A673 (cell line): ENCODE data around the gene USP48. TPM values are rescaled to one million over a fixed set of nuclear protein-coding genes. Genes with fewer than 3 reads are reported as not detected.

Experiments used
- BruUV-seq: library from RNA; stranded (reverse); fragments of 400-500 nt; replicated peaks from 2 replicates; lab custom pipeline; 2021; lab: Mats Ljungman, UMichigan
- CTCF ChIA-PET: fragments of 300-600 bp; sonication (Branson Sonifier 250); formaldehyde crosslinking; loops from one replicate; lab custom pipeline; 2022; ENCODE audit warnings: antibody characterized with exemption; lab: Charles Lee
- POLR2A ChIA-PET: fragments of 300-600 bp; sonication (Branson Sonifier 250); formaldehyde crosslinking; loops from one replicate; lab custom pipeline; 2022; ENCODE audit warnings: antibody characterized with exemption; ENCODE audit not compliant: low non-redundant PET; lab: Charles Lee
- DNase-seq: peaks from one replicate; pipeline ENCODE4 v3.0.0-alpha.2; 2015; ENCODE audit warnings: low spot score
- H3K27ac ChIP-seq: fragments of 200-600 bp; sonication (generic); 2 replicates; pipeline ENCODE4 v1.5.1; 2016; ENCODE audit warnings: mixed run types, low read depth, mild to moderate bottlenecking, mixed read lengths, antibody characterized with exemption, low read length; ENCODE audit not compliant: poor library complexity, severe bottlenecking
- H3K27me3 ChIP-seq: fragments of 200-600 bp; sonication (generic); replicated peaks from 2 replicates; pipeline ENCODE4 v1.6.1; 2017; ENCODE audit warnings: mixed run types, low read depth, mild to moderate bottlenecking, mixed read lengths, antibody characterized with exemption, low read length; ENCODE audit not compliant: insufficient read depth, poor library complexity
- H3K36me3 ChIP-seq: fragments of 200-600 bp; sonication (generic); 2 replicates; pipeline ENCODE4 v1.6.1; 2016; ENCODE audit warnings: mixed run types, mild to moderate bottlenecking, mixed read lengths, antibody characterized with exemption, low read length; ENCODE audit not compliant: insufficient read depth, poor library complexity, severe bottlenecking
- H3K4me1 ChIP-seq: fragments of 200-600 bp; sonication (generic); 2 replicates; pipeline ENCODE4 v1.6.1; 2017; ENCODE audit warnings: mixed run types, mild to moderate bottlenecking, mixed read lengths, antibody characterized with exemption, low read length; ENCODE audit not compliant: insufficient read depth, poor library complexity, severe bottlenecking
- H3K4me3 ChIP-seq: fragments of 200-600 bp; sonication (generic); 2 replicates; pipeline ENCODE4 v1.5.1; 2016; ENCODE audit warnings: low read depth, mixed run types, mild to moderate bottlenecking, mixed read lengths, low read length; ENCODE audit not compliant: poor library complexity, severe bottlenecking
- H3K9me3 ChIP-seq: fragments of 200-600 bp; sonication (generic); 2 replicates; pipeline ENCODE4 v1.6.1; 2016; ENCODE audit warnings: mixed run types, low read depth, mild to moderate bottlenecking, mixed read lengths, antibody characterized with exemption, low read length; ENCODE audit not compliant: poor library complexity, severe bottlenecking
- CTCF ChIP-seq: fragments of 300-800, 200-600 bp; sonication (generic); conservative IDR thresholded peaks from 2 replicates; pipeline ENCODE4 v1.5.1; 2017; ENCODE audit warnings: low read depth, mild to moderate bottlenecking, antibody characterized with exemption, low read length, moderate library complexity, mixed read lengths
- EZH2 ChIP-seq: fragments of 200-600 bp; sonication (generic); IDR thresholded peaks from 2 replicates; pipeline ENCODE4 v1.6.1; 2017; ENCODE audit warnings: borderline replicate concordance, low read depth, mild to moderate bottlenecking, mixed read lengths, antibody characterized with exemption, low read length; ENCODE audit not compliant: poor library complexity, severe bottlenecking
- intact Hi-C: fragments of 100-400 bp; cut with micrococcal nuclease; formaldehyde crosslinking; loops from one replicate; pipeline ENCODE4 v1.10.0; 2022; ENCODE audit not compliant: unreplicated experiment
- total RNA-seq: library from RNA; stranded (reverse); gene quantifications from 2 replicates; pipeline ENCODE4 v1.2.3, GENCODE V29; 2021

The USP48 gene
- total RNA-seq, 1 experiment from 2014 or later = 74.1 TPM

- H3K4me3 ChIP-seq = peak overlapping the region; percentile 89
- peaks cover 4% of the 10 kb centered on the region for H3K4me1 ChIP-seq
- no peaks in the 10 kb centered on the region for H3K36me3 ChIP-seq
- H3K9me3 ChIP-seq = peaks cover 6% of the 10 kb centered on the region
- TF ChIP-seq EZH2 (no peak), CTCF (peak; percentile 34; the same call in 1 of the 2 replicates)
- DNase-seq = peak; percentile 69
- no TSS peak for BruUV-seq
- intact Hi-C loops = no loop called here
- CTCF ChIA-PET = interaction anchor here (0.5 kb wide), 1 partner anchor 282 kb away, joined by 4 read pairs; no protein-coding TSS in a partner anchor
- POLR2A ChIA-PET = no interaction called here
- H3K27ac ChIP-seq = peak overlapping the region; percentile 100
- H3K27me3 ChIP-seq = no peaks in the 10 kb centered on the region
These were observed 541 bp downstream of the USP48 start for GRCh38 chr1:21782349-21782867.

GRCh38 chr1:21781815-21782348 lies 1.1 kb downstream of the USP48 start:
- H3K36me3 ChIP-seq = no peaks in the 10 kb centered on the region
- no peak for TF ChIP-seq CTCF
- no peak for TF ChIP-seq EZH2
- peaks cover 6% of the 10 kb centered on the region for H3K9me3 ChIP-seq
- CTCF ChIA-PET = interaction anchor here (0.5 kb wide), 2 partner anchors 32 to 281 kb away, joined by 3 to 4 read pairs; no protein-coding TSS in a partner anchor
- intact Hi-C loops = no loop called here
- peak overlapping the region; percentile 89 for H3K4me3 ChIP-seq
- peak; percentile 43 for DNase-seq
- H3K4me1 ChIP-seq = peaks cover 4% of the 10 kb centered on the region
- BruUV-seq = no TSS peak
- POLR2A ChIA-PET = no interaction called here
- peak overlapping the region; percentile 100 for H3K27ac ChIP-seq
- H3K27me3 ChIP-seq = no peaks in the 10 kb centered on the region

GRCh38 chr1:21779613-21780521 lies 3.1 kb downstream of the USP48 start:
- Histone ChIP-seq H3K4me3 (no peak overlapping the region), H3K9me3 (peaks cover 6% of the 10 kb centered on the region), H3K36me3 (no peaks in the 10 kb centered on the region), H3K4me1 (peaks cover 4% of the 10 kb centered on the region), H3K27me3 (no peaks in the 10 kb centered on the region), H3K27ac (no peak overlapping the region)
- BruUV-seq = TSS peak; percentile 5
- ChIA-PET POLR2A (no interaction called here), CTCF (no interaction called here)
- DNase-seq = no peak
- intact Hi-C loops = no loop called here
- TF ChIP-seq CTCF = no peak
- TF ChIP-seq EZH2 = no peak
